ENCODE data around the gene SAMD9L.

- TF ChIP-seq CTCF (IDR thresholded peaks at IDR 0.05) (no peak), POLR2A (IDR thresholded peaks at IDR 0.05) (no peak), EP300 (IDR thresholded peaks at IDR 0.05) (no peak)
These were observed 9.6 kb downstream of the SAMD9L start for GRCh38 chr7:93138576-93138975.
